ENCODE measurements around the gene CCDC167. TPM values are rescaled to one million over a fixed set of nuclear protein-coding genes. Genes with fewer than 3 reads are reported as not detected.

The CCDC167 gene
- total RNA-seq, 2 experiments from 2014 or later, result 81.4 to 138 TPM

DNA sequence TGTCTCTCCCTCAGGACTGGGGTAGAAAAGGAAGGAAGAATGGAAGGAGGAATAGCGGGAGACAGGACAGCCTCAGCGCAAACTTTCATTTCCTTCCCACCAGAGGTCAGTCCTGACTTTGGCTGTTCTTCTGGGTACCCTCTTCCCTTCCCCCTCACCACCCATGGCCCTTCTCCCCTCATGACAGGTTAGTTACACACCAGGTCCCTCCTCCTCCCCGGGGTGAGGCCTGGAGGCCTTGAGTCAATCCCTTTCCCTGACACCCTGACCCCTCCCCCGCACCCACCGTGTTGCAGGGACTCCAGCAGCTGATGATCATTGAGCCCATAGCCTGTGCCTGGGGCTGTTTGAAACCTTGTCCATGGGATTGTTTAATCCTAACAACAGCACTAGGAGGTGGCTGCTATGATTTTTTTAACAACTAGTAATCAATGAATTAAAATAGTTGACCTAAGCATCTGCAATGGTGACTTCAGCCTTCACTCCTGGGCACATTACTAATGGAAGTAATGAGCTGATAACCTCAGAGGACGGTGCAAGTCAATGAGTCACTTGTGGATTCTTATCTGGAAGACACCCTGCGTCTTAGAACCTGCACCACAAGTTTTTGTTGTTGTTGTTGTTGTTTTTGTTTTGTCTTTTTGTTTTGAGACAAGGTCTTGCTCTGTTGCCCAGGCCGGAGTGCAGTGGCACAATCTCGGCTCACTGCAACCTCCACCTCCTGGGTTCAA lies 46.6 kb upstream of the CCDC167 start:
- Histone ChIP-seq H3K9me2 (ENCODE audit: insufficient read depth, low read length) (no peaks in the 10 kb centered on the region), H4K20me1 (ENCODE audit: insufficient read depth, low read length) (no peaks in the 10 kb centered on the region), H3K79me2 (ENCODE audit: insufficient read depth, low read depth, low read length) (no peaks in the 10 kb centered on the region), H3K36me3 (ENCODE audit: insufficient read depth, low read length) (no peaks in the 10 kb centered on the region), H3K4me1 (ENCODE audit: insufficient read depth, low read length, poor library complexity, severe bottlenecking) (peaks cover 50% of the 10 kb centered on the region), H3K4me3 (ENCODE audit: low read depth, low read length, poor library complexity, severe bottlenecking) (no peak overlapping the region), H3K4me2 (ENCODE audit: low read length) (no peak overlapping the region), H3K9me3 (ENCODE audit: low read length) (no peaks in the 10 kb centered on the region), H3K27ac (ENCODE audit: low read depth, low read length, poor library complexity, severe bottlenecking) (no peak overlapping the region), H2AFZ (ENCODE audit: low read length) (no peak overlapping the region)
- no peak for TF ChIP-seq EZH2phosphoT487 (IDR thresholded peaks at IDR 0.05; ENCODE audit: borderline replicate concordance, low read depth, low read length)
- TF ChIP-seq, protein P1, sequence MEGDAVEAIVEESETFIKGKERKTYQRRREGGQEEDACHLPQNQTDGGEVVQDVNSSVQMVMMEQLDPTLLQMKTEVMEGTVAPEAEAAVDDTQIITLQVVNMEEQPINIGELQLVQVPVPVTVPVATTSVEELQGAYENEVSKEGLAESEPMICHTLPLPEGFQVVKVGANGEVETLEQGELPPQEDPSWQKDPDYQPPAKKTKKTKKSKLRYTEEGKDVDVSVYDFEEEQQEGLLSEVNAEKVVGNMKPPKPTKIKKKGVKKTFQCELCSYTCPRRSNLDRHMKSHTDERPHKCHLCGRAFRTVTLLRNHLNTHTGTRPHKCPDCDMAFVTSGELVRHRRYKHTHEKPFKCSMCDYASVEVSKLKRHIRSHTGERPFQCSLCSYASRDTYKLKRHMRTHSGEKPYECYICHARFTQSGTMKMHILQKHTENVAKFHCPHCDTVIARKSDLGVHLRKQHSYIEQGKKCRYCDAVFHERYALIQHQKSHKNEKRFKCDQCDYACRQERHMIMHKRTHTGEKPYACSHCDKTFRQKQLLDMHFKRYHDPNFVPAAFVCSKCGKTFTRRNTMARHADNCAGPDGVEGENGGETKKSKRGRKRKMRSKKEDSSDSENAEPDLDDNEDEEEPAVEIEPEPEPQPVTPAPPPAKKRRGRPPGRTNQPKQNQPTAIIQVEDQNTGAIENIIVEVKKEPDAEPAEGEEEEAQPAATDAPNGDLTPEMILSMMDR (conservative IDR thresholded peaks at IDR 0.05; ENCODE audit: low read length), result no peak
- DNase-seq (ENCODE audit: low spot score), result no peak
- intact Hi-C loops (cut with micrococcal nuclease; ENCODE audit: unreplicated experiment), result loop anchor here (5.0 kb wide), 1 partner anchor 49 kb away; the partner anchor contains the start of gene CCDC167
- CTCF ChIA-PET (ENCODE audit: unreplicated experiment), result no interaction called here
- no TSS peak for BruUV-seq (replicated peaks)
- POLR2A ChIA-PET, result no interaction called here

DNA sequence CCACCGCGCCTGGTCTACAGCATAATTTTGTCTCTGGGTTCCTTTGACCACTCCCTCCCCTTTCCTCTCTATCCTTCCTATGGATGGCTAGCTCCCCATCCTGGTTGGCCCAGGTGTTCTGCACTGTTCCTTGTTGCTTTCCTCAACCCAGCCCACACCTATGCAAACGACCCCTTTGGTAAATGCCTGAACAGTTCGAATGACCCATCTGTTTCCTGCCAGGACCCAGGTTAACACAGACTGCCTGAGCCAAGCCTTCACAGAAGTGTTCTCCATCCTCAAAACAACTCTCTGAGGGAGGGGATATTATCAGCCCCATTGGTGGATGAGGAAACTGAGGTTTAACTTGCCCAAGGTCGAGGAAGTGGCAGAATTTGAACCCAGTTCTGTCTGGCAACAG lies 44.8 kb upstream of the CCDC167 start:
- CTCF ChIA-PET (ENCODE audit: unreplicated experiment), result interaction anchor here (0.6 kb wide), 1 partner anchor 110 kb away, joined by 3 read pairs; no protein-coding TSS in a partner anchor
- POLR2A ChIA-PET, result interaction anchor here (1.1 kb wide), 1 partner anchor 40 kb away, joined by 4 read pairs; no protein-coding TSS in a partner anchor
- Histone ChIP-seq H3K9me3 (ENCODE audit: low read length) (no peaks in the 10 kb centered on the region), H3K4me3 (ENCODE audit: low read depth, low read length, poor library complexity, severe bottlenecking) (no peak overlapping the region), H4K20me1 (ENCODE audit: insufficient read depth, low read length) (no peaks in the 10 kb centered on the region), H2AFZ (ENCODE audit: low read length) (no peak overlapping the region), H3K27ac (ENCODE audit: low read depth, low read length, poor library complexity, severe bottlenecking) (no peak overlapping the region), H3K9me2 (ENCODE audit: insufficient read depth, low read length) (no peaks in the 10 kb centered on the region), H3K4me2 (ENCODE audit: low read length) (0 out of 2 replicates have a peak overlapping the region, but pooled peaks have one; percentile 0), H3K36me3 (ENCODE audit: insufficient read depth, low read length) (no peaks in the 10 kb centered on the region), H3K79me2 (ENCODE audit: insufficient read depth, low read depth, low read length) (no peaks in the 10 kb centered on the region), H3K4me1 (ENCODE audit: insufficient read depth, low read length, poor library complexity, severe bottlenecking) (peaks cover 43% of the 10 kb centered on the region)
- TF ChIP-seq EZH2phosphoT487 (IDR thresholded peaks at IDR 0.05; ENCODE audit: borderline replicate concordance, low read depth, low read length), result no peak
- TF ChIP-seq, protein P1 (conservative IDR thresholded peaks at IDR 0.05; ENCODE audit: low read length), result no peak
- DNase-seq (ENCODE audit: low spot score), result peak; percentile 50
- no TSS peak for BruUV-seq (replicated peaks)
- intact Hi-C loops (cut with micrococcal nuclease; ENCODE audit: unreplicated experiment), result no loop called here

DNA sequence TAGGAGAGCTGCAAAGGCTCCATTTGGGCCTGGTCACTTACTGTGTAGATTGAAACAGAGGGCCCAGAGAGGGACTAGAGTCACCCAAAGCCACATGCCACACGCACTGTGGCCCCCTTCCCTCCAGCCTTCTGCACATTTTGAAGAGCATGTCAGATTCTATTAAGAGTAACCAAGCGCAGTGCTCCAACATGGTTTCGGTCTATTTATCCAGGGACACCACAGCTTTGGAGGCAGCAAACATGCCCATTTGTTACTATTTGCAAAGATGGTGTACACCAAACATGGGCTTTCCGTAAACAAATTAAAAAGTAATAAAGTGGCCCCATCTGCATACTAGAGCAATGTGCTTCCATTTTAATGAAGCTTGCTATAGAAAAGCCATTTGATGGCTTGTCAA lies 43.7 kb upstream of the CCDC167 start:
- POLR2A ChIA-PET, result interaction anchor here (0.6 kb wide), 1 partner anchor 8 kb away, joined by 3 read pairs; no protein-coding TSS in a partner anchor
- intact Hi-C loops (cut with micrococcal nuclease; ENCODE audit: unreplicated experiment), result no loop called here
- peaks cover 32% of the 10 kb centered on the region for H3K4me1 ChIP-seq (ENCODE audit: insufficient read depth, low read length, poor library complexity, severe bottlenecking)
- no peak overlapping the region for H3K27ac ChIP-seq (ENCODE audit: low read depth, low read length, poor library complexity, severe bottlenecking)
- H2AFZ ChIP-seq (ENCODE audit: low read length), result no peak overlapping the region
- no peak overlapping the region for H3K4me3 ChIP-seq (ENCODE audit: low read depth, low read length, poor library complexity, severe bottlenecking)
- CTCF ChIA-PET (ENCODE audit: unreplicated experiment), result no interaction called here
- H3K36me3 ChIP-seq (ENCODE audit: insufficient read depth, low read length), result no peaks in the 10 kb centered on the region
- no peak for DNase-seq (ENCODE audit: low spot score)
- H3K9me3 ChIP-seq (ENCODE audit: low read length), result no peaks in the 10 kb centered on the region
- no peak overlapping the region for H3K4me2 ChIP-seq (ENCODE audit: low read length)
- H3K79me2 ChIP-seq (ENCODE audit: insufficient read depth, low read depth, low read length), result no peaks in the 10 kb centered on the region
- H4K20me1 ChIP-seq (ENCODE audit: insufficient read depth, low read length), result no peaks in the 10 kb centered on the region
- BruUV-seq (replicated peaks), result no TSS peak
- TF ChIP-seq, protein P1 (conservative IDR thresholded peaks at IDR 0.05; ENCODE audit: low read length), result no peak
- TF ChIP-seq EZH2phosphoT487 (IDR thresholded peaks at IDR 0.05; ENCODE audit: borderline replicate concordance, low read depth, low read length), result no peak
- H3K9me2 ChIP-seq (ENCODE audit: insufficient read depth, low read length), result no peaks in the 10 kb centered on the region

All from OCI-LY7 (cell line).